Endothelial cell of umbilical vein (primary cell): ENCODE results near the gene NKIRAS1. TPM values are rescaled to one million over a fixed set of nuclear protein-coding genes. Genes with fewer than 3 reads are reported as not detected.

ENCODE experiments used
- BruUV-seq: library from RNA; stranded (reverse); fragments of 400-500 nt; replicated peaks from 2 replicates; lab custom pipeline; 2021; lab: Mats Ljungman, UMichigan
- CTCF ChIA-PET: fragments of 300-600, 350-600 bp; sonication (Branson Sonifier 250); formaldehyde crosslinking; loops from one replicate; lab custom pipeline; 2021; ENCODE audit warnings: antibody characterized with exemption, inconsistent platforms; lab: Charles Lee
- POLR2A ChIA-PET: fragments of 300-600, 350-600 bp; sonication (Branson Sonifier 250); formaldehyde crosslinking; loops from one replicate; lab custom pipeline; 2021; ENCODE audit warnings: antibody characterized with exemption, inconsistent platforms; lab: Charles Lee
- DNase-seq: peaks from one replicate; pipeline ENCODE4 v3.0.0-alpha.2; 2011; ENCODE audit warnings: low read depth, low spot score
- FAIRE-seq: peaks from 2 replicates; lab custom pipeline; 2011; peaks lifted over from hg19 to GRCh38; lab: Jason Lieb, UNC
- H2AFZ ChIP-seq: 2 replicates; pipeline ENCODE4 v1.6.0; 2012; ENCODE audit warnings: low read depth, low read length, control low read depth, inconsistent platforms
- H3K27ac ChIP-seq: 2 replicates; pipeline ENCODE4 v1.5.1; 2011; ENCODE audit warnings: low read depth, mild to moderate bottlenecking, control low read depth, low read length, moderate library complexity; ENCODE audit not compliant: insufficient read depth
- H3K27me3 ChIP-seq, 2 experiments: 2 replicates each; pipeline versions ENCODE4 v1.6.0 to v1.6.1; 2011; ENCODE audit warnings: low read length in 2 of 2, mixed read lengths in 1 of 2; ENCODE audit not compliant: control insufficient read depth in 2 of 2, insufficient read depth in 2 of 2
- H3K36me3 ChIP-seq, 2 experiments: 2 replicates in 1 of 2; 3 replicates in 1 of 2; pipeline ENCODE4 v1.5.1; 2011; ENCODE audit warnings: low read length in 2 of 2, mild to moderate bottlenecking in 1 of 2, moderate library complexity in 1 of 2; ENCODE audit not compliant: control insufficient read depth in 2 of 2, insufficient read depth in 2 of 2; ENCODE audit errors: extremely low read depth in 1 of 2
- H3K4me1 ChIP-seq: 3 replicates; pipeline ENCODE4 v1.5.1; 2011; ENCODE audit warnings: mild to moderate bottlenecking, low read length; ENCODE audit not compliant: control insufficient read depth, insufficient read depth; ENCODE audit errors: extremely low read depth
- H3K4me2 ChIP-seq: 2 replicates; pipeline ENCODE4 v1.6.1; 2011; ENCODE audit warnings: low read length, control low read depth, mixed read lengths; ENCODE audit not compliant: insufficient read depth
- H3K4me3 ChIP-seq, 3 experiments: fragments of 200-600 bp in 1 of 3; sonication (generic), shearing (Covaris generic) in 1 of 3; replicated peaks in 1 of 3; 2 replicates each; pipeline ENCODE4 v1.5.1; 2011 to 2016; ENCODE audit warnings: control low read depth in 3 of 3, low read length in 3 of 3, mild to moderate bottlenecking in 2 of 3, inconsistent platforms in 1 of 3, low read depth in 1 of 3, moderate library complexity in 1 of 3; ENCODE audit not compliant: insufficient read depth in 1 of 3
- H3K79me2 ChIP-seq: 2 replicates; pipeline ENCODE4 v1.6.0; 2012; ENCODE audit warnings: low read length, inconsistent platforms; ENCODE audit not compliant: control insufficient read depth, insufficient read depth
- H3K9ac ChIP-seq: replicated peaks from 2 replicates; pipeline ENCODE3; 2011; ENCODE audit warnings: low read length, control low read depth; ENCODE audit not compliant: insufficient read depth; ENCODE audit errors: extremely low read depth
- H3K9me1 ChIP-seq: replicated peaks from 3 replicates; pipeline ENCODE4 v1.6.0; 2011; ENCODE audit warnings: mild to moderate bottlenecking, low read length; ENCODE audit not compliant: control insufficient read depth, insufficient read depth; ENCODE audit errors: extremely low read depth
- H3K9me3 ChIP-seq: replicated peaks from 2 replicates; pipeline ENCODE4 v1.5.1; 2012; ENCODE audit warnings: low read length, inconsistent platforms; ENCODE audit not compliant: control insufficient read depth, insufficient read depth
- H4K20me1 ChIP-seq: replicated peaks from 2 replicates; pipeline ENCODE3; 2011; ENCODE audit warnings: mild to moderate bottlenecking, low read length; ENCODE audit not compliant: control insufficient read depth, insufficient read depth; ENCODE audit errors: extremely low read depth
- EZH2 ChIP-seq: IDR thresholded peaks from 2 replicates; pipeline ENCODE4 v1.6.1; 2012; ENCODE audit warnings: borderline replicate concordance, low read depth, mild to moderate bottlenecking, moderate library complexity, low read length, inconsistent platforms; ENCODE audit not compliant: severe bottlenecking
- FOS ChIP-seq: IDR thresholded peaks from 2 replicates; pipeline ENCODE4 v1.6.1; 2011; ENCODE audit warnings: mild to moderate bottlenecking, low read length, moderate library complexity, borderline replicate concordance; ENCODE audit not compliant: insufficient read depth
- GATA2 ChIP-seq: IDR thresholded peaks from 2 replicates; pipeline ENCODE4 v1.7.0; 2011; ENCODE audit warnings: low read depth, mild to moderate bottlenecking, moderate library complexity, mixed read lengths, low read length; ENCODE audit not compliant: insufficient read length, insufficient read depth
- JUN ChIP-seq: IDR thresholded peaks from 2 replicates; pipeline ENCODE4 v1.6.1; 2011; ENCODE audit warnings: borderline replicate concordance, low read depth; ENCODE audit not compliant: insufficient read length, insufficient read depth
- MYC ChIP-seq: IDR thresholded peaks from one replicate; pipeline ENCODE4 v1.6.1; 2011; ENCODE audit warnings: mild to moderate bottlenecking, low read depth, low read length
- POLR2A ChIP-seq: IDR thresholded peaks from 2 replicates; pipeline ENCODE4 v1.6.1; 2012; ENCODE audit warnings: low read depth, mild to moderate bottlenecking, control low read depth, low read length
- POLR2AphosphoS5 ChIP-seq: IDR thresholded peaks from 2 replicates; pipeline ENCODE4 v1.6.1; 2012; ENCODE audit warnings: low read depth, mild to moderate bottlenecking, control low read depth, low read length, moderate library complexity; ENCODE audit not compliant: insufficient read depth
- dilution Hi-C: fragments of 300-500 bp; cut with MboI; formaldehyde crosslinking; loops from one replicate; pipeline ENCODE4 v1.15.0; 2019; ENCODE audit warnings: low sequenced_read_pairs; ENCODE audit not compliant: extremely low pct_ligation_motif_present
- intact Hi-C: fragments of 100-400 bp; cut with micrococcal nuclease; formaldehyde crosslinking; loops from one replicate; pipeline ENCODE4 v1.10.0; 2022
- polyA plus RNA-seq, 4 experiments: library from polyadenylated mRNA; depleted of rRNA in 3 of 4; stranded (reverse) in 3 of 4; unstranded in 1 of 4; fragments of >200 nt; gene quantifications; 2 replicates each; pipeline versions ENCODE4 v1.2.1 to v1.2.3, GENCODE V29; 2011 to 2012; ENCODE audit warnings: missing spikeins in 1 of 4
- total RNA-seq: library from RNA; stranded (reverse); gene quantifications from 2 replicates; pipeline ENCODE4 v1.2.3, GENCODE V29; 2021
- TF ChIP-seq, protein P1 (sequence below): IDR thresholded peaks from 2 replicates; pipeline ENCODE4 v1.6.1; 2011; ENCODE audit not compliant: insufficient read depth, insufficient read length
- TF ChIP-seq, protein P2 (sequence below), 2 donors: IDR thresholded peaks; 1 replicate in 1 of 2; 2 replicates in 1 of 2; pipeline ENCODE4 v1.5.1; 2011; ENCODE audit warnings: low read length in 2 of 2, mild to moderate bottlenecking in 2 of 2, moderate library complexity in 2 of 2, control low read depth in 1 of 2, inconsistent platforms in 1 of 2, low read depth in 1 of 2; ENCODE audit not compliant: insufficient read depth in 1 of 2; ENCODE audit errors: extremely low read depth in 1 of 2

NKIRAS1 gene
- total and polyA plus RNA-seq, 2 donors (not counting 3 experiments of a cell fraction or from before 2014, with no cell fraction given), result 2.2 to 2.9 TPM

DNA sequence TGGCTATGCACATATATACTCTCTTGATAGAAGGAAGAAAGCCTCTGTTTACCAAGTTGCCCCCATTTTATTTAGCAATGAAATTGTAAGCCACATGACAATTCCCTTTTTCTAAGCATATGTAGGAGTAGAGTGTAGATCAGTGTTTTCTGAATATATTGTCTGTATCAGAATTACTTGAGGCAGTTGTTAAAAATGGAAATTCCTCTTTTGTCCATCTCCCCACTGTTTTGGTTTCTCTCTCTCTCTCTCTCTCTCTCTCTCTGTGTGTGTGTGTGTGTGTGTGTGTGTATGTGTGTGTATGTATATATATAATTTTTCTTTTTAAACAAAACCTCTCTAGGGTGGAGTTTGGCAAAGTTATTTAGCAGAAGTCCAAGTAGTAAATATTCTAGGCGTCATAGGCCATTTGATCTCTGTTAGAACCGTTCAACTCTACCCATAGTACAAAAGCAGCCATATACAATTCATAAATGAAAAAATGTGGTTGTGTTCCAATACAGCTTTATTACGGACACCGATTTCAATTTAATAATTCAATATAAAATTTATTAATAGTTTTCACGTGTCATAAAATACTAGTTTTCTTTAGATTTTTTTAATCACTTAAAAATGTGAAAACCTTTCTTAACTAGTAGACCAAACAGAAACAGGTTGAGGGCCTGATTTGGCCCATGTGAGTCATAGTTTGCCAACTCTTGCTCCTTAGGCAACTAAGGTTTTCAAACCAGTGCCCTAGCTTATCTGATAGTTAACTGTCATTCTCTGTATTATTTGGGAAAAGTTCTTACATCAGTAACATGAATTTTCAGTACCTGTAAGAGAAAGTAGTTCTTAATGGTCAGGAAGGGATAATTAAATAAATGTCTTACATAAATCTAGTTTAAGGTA is 71.2 kb downstream of the NKIRAS1 start:
- TF ChIP-seq EZH2 (no peak), POLR2A (no peak), JUN (no peak), MYC (no peak), GATA2 (no peak), POLR2AphosphoS5 (no peak), FOS (no peak)
- TF ChIP-seq, protein P1, sequence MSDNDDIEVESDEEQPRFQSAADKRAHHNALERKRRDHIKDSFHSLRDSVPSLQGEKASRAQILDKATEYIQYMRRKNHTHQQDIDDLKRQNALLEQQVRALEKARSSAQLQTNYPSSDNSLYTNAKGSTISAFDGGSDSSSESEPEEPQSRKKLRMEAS, result no peak
- TF ChIP-seq, protein P2, sequence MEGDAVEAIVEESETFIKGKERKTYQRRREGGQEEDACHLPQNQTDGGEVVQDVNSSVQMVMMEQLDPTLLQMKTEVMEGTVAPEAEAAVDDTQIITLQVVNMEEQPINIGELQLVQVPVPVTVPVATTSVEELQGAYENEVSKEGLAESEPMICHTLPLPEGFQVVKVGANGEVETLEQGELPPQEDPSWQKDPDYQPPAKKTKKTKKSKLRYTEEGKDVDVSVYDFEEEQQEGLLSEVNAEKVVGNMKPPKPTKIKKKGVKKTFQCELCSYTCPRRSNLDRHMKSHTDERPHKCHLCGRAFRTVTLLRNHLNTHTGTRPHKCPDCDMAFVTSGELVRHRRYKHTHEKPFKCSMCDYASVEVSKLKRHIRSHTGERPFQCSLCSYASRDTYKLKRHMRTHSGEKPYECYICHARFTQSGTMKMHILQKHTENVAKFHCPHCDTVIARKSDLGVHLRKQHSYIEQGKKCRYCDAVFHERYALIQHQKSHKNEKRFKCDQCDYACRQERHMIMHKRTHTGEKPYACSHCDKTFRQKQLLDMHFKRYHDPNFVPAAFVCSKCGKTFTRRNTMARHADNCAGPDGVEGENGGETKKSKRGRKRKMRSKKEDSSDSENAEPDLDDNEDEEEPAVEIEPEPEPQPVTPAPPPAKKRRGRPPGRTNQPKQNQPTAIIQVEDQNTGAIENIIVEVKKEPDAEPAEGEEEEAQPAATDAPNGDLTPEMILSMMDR (IDR thresholded peaks at IDR 0.05; ENCODE audit: extremely low read depth in 1 of 2, insufficient read depth in 1 of 2, low read depth in 1 of 2, low read length in 2 of 2), result no peak
- no peak overlapping the region for H2AFZ ChIP-seq
- H3K9me3 ChIP-seq, result no peaks in the 10 kb centered on the region
- H4K20me1 ChIP-seq, result peaks cover 4% of the 10 kb centered on the region
- no peak overlapping the region for H3K4me3 ChIP-seq
- no peak overlapping the region for H3K9ac ChIP-seq
- H3K4me2 ChIP-seq, result no peak overlapping the region
- H3K27ac ChIP-seq, result no peak overlapping the region
- DNase-seq (no peak), FAIRE-seq (no peak)
- intact Hi-C loops (no loop called here), dilution Hi-C loops (no loop called here)
- H3K4me1 ChIP-seq, result no peaks in the 10 kb centered on the region
- ChIA-PET CTCF (interaction anchor here (1.4 to 2.5 kb wide), 5 partner anchors 9 to 43 kb away, joined by 3 to 10 read pairs (median 9); no protein-coding TSS in a partner anchor), POLR2A (no interaction called here)
- no peaks in the 10 kb centered on the region for H3K27me3 ChIP-seq
- no peaks in the 10 kb centered on the region for H3K36me3 ChIP-seq
- no TSS peak for BruUV-seq
- no peaks in the 10 kb centered on the region for H3K9me1 ChIP-seq
- H3K79me2 ChIP-seq, result peaks cover 67% of the 10 kb centered on the region
